Calu3 (cell line): Measurements from ENCODE around the gene MYL6B. TPM values are rescaled to one million over a fixed set of nuclear protein-coding genes. Genes with fewer than 3 reads are reported as not detected.
A peak's percentile ranks its signal among the peaks of the same experiment; 100 is the strongest.

Experiments used
- BruUV-seq: library from RNA; stranded (reverse); fragments of 400-500 nt; replicated peaks from 2 replicates; lab custom pipeline; 2021; lab: Mats Ljungman, UMichigan
- CTCF ChIA-PET: fragments of 300-600 bp; sonication (Branson Sonifier 250); formaldehyde crosslinking; loops from one replicate; lab custom pipeline; 2022; ENCODE audit warnings: antibody characterized with exemption; lab: Charles Lee
- DNase-seq: peaks from one replicate; pipeline ENCODE4 v3.0.0; 2022
- H3K27ac Mint-ChIP-seq: one replicate; pipeline ENCODE4 v1.8.0; 2022; ENCODE audit warnings: mixed read lengths; ENCODE audit not compliant: unreplicated experiment
- H3K27me3 Mint-ChIP-seq: one replicate; pipeline ENCODE4 v1.8.0; 2022; ENCODE audit warnings: mixed read lengths; ENCODE audit not compliant: unreplicated experiment
- H3K36me3 Mint-ChIP-seq: one replicate; pipeline ENCODE4 v1.8.0; 2022; ENCODE audit warnings: mild to moderate bottlenecking, moderate library complexity, mixed read lengths; ENCODE audit not compliant: insufficient read depth, unreplicated experiment
- H3K4me1 Mint-ChIP-seq: one replicate; pipeline ENCODE4 v1.8.0; 2022; ENCODE audit warnings: mild to moderate bottlenecking, low read depth, mixed read lengths; ENCODE audit not compliant: unreplicated experiment
- H3K4me3 Mint-ChIP-seq: one replicate; pipeline ENCODE4 v1.8.0; 2022; ENCODE audit warnings: mild to moderate bottlenecking, low read depth, moderate library complexity, mixed read lengths; ENCODE audit not compliant: unreplicated experiment
- H3K9me3 Mint-ChIP-seq: one replicate; pipeline ENCODE4 v1.8.0; 2022; ENCODE audit warnings: low read depth, mixed read lengths; ENCODE audit not compliant: unreplicated experiment
- CTCF ChIP-seq: fragments of 200-600 bp; IDR thresholded peaks from one replicate; pipeline ENCODE4 v1.8.0; 2022; ENCODE audit warnings: antibody characterized with exemption; ENCODE audit not compliant: unreplicated experiment
- intact Hi-C: fragments of 100-400 bp; cut with micrococcal nuclease; formaldehyde crosslinking; loops from one replicate; pipeline ENCODE4 v1.10.0; 2022; ENCODE audit not compliant: unreplicated experiment
- total RNA-seq: library from RNA; stranded (reverse); gene quantifications from 2 replicates; pipeline ENCODE4 v1.2.3, GENCODE V29; 2022

The MYL6B gene
- total RNA-seq, 1 experiment from 2014 or later: 53.7 TPM

GRCh38 chr12:56164345-56164729, 11.9 kb downstream of the MYL6B start:
- CTCF ChIA-PET: no interaction called here
- H3K9me3 Mint-ChIP-seq: no peaks in the 10 kb centered on the region
- TF ChIP-seq CTCF: no peak
- no peak for DNase-seq
- no TSS peak for BruUV-seq
- intact Hi-C loops: no loop called here
- peaks cover 95% of the 10 kb centered on the region for H3K36me3 Mint-ChIP-seq
- H3K4me3 Mint-ChIP-seq: no peak overlapping the region
- H3K27me3 Mint-ChIP-seq: no peaks in the 10 kb centered on the region
- H3K4me1 Mint-ChIP-seq: peaks cover 23% of the 10 kb centered on the region
- H3K27ac Mint-ChIP-seq: peak overlapping the region; percentile 31

GRCh38 chr12:56165369-56165768, 13.0 kb downstream of the MYL6B start:
- no peak for DNase-seq
- H3K9me3 Mint-ChIP-seq: no peaks in the 10 kb centered on the region
- no peak overlapping the region for H3K27ac Mint-ChIP-seq
- H3K4me3 Mint-ChIP-seq: no peak overlapping the region
- no TSS peak for BruUV-seq
- intact Hi-C loops: no loop called here
- peaks cover 13% of the 10 kb centered on the region for H3K4me1 Mint-ChIP-seq
- no peak for TF ChIP-seq CTCF
- H3K36me3 Mint-ChIP-seq: peaks cover 95% of the 10 kb centered on the region
- CTCF ChIA-PET: no interaction called here
- no peaks in the 10 kb centered on the region for H3K27me3 Mint-ChIP-seq

- Mint-ChIP-seq H3K4me3 (no peak overlapping the region), H3K36me3 (peaks cover 82% of the 10 kb centered on the region), H3K9me3 (no peaks in the 10 kb centered on the region), H3K27ac (no peak overlapping the region), H3K4me1 (no peaks in the 10 kb centered on the region), H3K27me3 (no peaks in the 10 kb centered on the region)
- intact Hi-C loops: no loop called here
- no TSS peak for BruUV-seq
- TF ChIP-seq CTCF: no peak
- no peak for DNase-seq
- CTCF ChIA-PET: no interaction called here
Measured at GRCh38 chr12:56169229-56169759, 16.9 kb downstream of the MYL6B start.

- Mint-ChIP-seq H3K36me3 (peaks cover 73% of the 10 kb centered on the region), H3K27ac (no peak overlapping the region), H3K4me1 (no peaks in the 10 kb centered on the region), H3K9me3 (no peaks in the 10 kb centered on the region), H3K27me3 (no peaks in the 10 kb centered on the region), H3K4me3 (no peak overlapping the region)
- BruUV-seq: no TSS peak
- no peak for TF ChIP-seq CTCF
- no peak for DNase-seq
- intact Hi-C loops: no loop called here
- CTCF ChIA-PET: interaction anchor here (0.6 kb wide), 1 partner anchor 44 kb away, joined by 4 read pairs; no protein-coding TSS in a partner anchor
Measured at GRCh38 chr12:56172839-56173238, 20.5 kb downstream of the MYL6B start.
